HCEC 1CT (cell line): Measurements from ENCODE around the gene RANBP9.

Experiments used
- DNase-seq: peaks from one replicate; pipeline ENCODE4 v3.0.0-alpha.2; 2017

The RANBP9 gene

DNA sequence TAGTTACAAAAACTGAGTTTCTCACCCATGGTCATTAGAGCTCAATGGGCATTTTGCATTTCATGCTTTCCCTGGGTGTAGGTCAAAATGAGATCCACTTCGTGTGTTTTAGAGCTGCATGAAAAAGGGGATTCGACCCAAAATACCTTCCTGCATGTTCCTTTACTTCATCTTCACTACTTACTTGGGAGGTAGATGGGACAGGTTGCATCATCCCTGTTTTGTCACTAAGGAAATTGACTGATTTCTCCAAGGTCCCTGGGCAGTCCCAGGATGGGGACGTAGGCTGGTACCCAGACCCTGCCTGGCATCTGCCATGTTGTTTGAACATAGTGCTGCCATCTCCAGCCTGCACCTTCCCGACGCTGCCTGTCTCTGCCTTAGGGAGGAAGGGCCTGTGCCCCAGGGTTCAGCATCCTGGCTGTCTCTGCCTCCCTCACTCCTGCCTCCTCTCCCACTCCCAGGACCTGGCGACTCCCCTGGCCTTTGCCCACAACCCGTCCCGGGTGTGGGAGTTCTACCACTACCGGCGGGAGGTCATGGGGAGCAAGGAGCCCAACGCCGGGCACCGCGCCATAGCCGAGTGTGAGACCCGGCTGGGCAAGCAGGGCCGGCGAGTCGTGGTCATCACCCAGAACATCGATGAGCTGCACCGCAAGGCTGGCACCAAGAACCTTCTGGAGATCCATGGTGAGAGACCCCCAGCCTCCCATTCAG, 120.3 kb downstream of the RANBP9 start:
- DNase-seq: no peak

DNA sequence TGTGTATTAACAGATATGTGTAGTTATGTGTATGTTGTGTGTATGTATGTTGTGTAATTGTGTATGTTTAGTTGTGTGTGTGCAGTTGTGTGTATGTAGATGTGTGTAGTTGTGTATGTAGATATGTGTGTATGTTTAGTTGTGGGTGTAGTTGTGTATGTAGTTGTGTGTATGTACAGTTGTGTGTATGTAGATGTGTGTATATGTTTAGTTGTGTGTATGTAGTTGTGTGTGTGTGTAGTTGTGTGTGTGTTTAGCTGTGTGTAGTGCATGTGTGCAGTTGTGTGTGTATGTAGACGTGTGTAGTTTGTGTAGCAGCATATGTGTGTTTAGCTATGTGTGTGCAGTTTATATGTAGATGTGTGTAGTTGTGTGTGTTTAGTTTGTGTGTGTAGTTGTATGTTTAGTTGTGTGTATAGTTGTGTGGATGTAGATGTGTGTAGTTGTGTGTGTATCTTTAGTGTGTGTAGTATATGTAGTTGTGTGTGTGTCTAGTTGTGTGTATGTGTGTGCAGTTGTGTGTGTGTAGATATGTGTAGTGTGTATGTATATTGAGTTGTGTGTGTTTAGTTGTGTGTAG, 121.0 kb downstream of the RANBP9 start:
- DNase-seq: no peak

DNA sequence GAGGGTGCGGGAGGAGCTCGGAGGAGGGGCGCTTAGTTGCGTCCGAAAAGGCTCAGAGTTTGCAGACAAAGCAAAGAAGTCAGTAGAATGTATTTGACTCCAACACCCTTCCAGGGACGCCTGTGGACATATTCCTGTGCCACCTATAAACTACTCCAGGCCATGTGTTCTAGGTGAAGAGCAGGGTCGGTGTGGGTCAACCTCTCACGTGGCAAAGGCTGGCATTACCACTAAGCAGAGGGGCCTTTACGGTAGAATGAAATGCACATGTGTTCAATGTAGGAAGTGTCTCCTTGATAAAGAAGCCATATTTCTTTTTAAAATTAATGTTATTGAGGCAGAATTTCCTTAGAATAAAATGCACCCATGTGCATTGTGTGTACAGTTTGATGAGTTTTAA, 121.8 kb downstream of the RANBP9 start:
- DNase-seq: no peak

DNA sequence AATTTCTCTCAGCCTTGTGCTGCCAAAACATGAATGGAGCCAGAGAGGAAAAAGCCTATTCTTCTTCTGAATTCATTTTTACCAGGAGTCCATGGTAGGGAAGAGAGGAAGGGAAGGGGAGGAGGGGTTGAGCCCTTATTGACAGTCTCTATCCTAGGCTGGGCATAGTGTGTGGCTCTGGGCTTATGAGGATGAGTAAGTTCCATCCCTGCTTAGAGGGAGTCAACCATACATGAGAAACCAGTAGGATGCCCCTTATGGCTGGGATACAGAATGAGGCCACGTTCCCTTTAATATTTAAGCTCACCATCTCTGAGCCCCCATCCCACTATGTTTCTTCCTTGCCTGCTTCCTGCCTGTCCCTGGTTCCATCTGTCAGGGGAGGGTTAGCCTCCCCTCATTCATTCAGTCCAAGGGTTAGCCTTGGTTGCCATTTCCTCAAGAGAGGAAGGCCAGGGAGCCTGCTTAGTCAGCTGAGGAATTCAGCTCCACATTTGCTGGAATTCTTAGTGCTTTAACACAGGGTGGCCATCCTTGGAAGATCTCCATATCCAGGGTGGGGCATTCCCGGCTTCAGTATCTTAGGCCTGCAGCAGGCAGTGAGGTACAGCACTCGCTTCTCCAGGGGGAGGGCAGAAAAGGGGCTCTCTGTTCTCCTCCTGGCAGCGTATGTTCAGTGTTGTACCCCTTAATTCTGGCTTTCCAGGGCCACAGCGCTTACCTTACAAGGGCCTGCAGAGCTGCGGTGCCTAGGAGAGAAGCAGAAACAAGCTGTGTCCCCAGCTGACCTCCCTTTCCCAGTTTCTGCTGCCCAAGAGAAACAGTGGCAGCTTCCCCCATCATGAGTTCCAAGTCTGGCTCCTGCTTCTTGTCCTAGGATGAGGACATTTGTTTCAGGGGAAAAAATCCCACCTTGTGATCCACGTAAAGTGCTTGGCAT, 124.8 kb downstream of the RANBP9 start:
- DNase-seq: no peak

DNA sequence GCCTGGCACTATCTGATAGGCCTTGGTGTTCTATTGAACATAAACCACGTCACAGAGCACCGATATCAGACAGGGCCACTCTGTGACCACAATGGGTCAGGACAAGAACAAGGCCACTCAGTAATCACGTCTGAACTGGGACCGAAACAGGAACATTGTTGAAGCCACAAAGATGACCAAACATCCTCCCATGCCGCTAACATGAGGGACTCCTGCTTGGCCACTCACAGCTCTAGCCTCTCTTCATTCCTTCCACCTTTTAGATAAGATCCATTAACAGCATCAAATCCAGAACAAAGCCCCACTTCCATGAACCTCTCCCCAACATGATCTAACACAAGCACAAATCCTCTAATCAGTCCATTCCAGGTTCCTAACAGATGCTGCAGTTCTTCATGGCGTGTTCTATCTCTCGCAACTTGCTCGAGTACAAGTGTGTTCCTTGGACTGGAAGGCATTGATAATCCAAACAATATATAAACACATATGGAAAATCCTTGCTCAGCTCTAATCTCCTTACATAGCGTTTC, 129.9 kb downstream of the RANBP9 start:
- DNase-seq: no peak

DNA sequence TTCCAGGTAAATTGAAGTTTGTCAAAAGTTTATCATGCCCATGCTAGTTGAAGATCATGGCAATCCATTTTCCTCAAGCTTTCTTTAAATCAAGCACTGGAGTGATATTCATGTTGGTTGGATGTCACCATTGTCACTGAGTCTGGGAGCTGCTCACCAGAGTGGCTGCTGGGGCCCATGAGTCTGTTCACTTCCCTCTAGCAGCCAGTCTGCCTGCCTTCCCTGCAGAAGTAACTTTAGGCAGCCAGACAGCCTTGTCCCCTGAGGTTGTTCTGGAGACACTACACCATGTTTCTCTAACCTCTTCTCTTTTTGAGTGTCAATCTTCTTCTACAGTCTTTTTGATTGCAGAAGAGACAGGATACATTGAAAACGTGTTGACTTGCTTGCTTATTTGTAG, 131.7 kb downstream of the RANBP9 start:
- DNase-seq: no peak

DNA sequence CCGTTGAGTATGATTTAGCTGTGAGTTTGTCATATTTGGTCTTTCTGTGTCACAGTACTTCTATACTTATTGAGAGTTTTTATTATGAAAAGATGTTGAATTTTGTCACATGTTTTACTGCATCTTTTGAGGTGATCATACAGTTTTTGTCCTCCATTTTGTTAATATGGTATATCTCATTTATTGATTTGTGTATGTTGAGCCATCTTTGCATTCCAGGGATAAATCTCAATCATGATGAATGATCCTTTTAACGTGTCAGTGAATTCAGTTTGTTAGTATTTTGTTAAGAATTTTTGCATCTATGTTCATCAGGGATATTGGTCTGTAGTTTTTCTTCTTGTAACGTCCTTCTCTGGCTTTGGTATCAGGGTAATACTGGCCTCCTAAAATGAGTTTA, 133.7 kb downstream of the RANBP9 start:
- DNase-seq: no peak

DNA sequence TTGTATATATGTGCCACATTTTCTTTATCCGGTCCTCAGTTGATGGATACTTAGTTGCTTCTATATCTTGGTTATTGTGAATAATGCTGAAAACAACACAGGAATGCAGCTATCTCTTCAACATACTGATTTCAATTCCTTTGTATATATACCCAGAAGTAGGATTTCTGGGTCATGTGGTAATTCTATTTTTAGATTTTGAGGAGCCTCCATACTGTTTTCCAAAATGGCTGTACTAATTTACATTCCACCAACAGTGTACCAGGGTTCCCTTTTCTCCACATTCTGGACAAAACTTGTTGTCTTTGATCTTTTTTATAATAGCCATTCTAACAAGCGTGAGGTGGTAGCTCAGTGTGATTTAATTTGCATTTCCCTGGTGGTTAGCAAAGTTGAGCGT, 135.6 kb downstream of the RANBP9 start:
- DNase-seq: no peak

DNA sequence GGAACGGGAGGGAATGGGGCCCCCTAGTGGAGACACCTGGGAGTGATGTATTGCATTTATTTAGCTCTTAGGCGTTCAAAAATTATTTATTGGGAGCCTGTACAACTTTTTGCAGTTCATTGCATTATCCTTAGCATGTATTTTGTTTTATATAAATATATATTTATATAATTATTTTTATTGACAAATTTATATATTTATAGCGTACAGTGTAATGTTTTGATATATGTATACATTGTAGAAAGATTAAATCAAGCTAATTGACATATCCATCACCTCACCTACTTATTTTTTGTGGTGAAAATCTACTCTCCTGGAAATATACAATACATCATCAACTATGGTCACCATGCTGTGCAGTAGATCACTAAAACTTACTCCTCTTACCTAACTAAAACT, 136.3 kb downstream of the RANBP9 start:
- DNase-seq: no peak

DNA sequence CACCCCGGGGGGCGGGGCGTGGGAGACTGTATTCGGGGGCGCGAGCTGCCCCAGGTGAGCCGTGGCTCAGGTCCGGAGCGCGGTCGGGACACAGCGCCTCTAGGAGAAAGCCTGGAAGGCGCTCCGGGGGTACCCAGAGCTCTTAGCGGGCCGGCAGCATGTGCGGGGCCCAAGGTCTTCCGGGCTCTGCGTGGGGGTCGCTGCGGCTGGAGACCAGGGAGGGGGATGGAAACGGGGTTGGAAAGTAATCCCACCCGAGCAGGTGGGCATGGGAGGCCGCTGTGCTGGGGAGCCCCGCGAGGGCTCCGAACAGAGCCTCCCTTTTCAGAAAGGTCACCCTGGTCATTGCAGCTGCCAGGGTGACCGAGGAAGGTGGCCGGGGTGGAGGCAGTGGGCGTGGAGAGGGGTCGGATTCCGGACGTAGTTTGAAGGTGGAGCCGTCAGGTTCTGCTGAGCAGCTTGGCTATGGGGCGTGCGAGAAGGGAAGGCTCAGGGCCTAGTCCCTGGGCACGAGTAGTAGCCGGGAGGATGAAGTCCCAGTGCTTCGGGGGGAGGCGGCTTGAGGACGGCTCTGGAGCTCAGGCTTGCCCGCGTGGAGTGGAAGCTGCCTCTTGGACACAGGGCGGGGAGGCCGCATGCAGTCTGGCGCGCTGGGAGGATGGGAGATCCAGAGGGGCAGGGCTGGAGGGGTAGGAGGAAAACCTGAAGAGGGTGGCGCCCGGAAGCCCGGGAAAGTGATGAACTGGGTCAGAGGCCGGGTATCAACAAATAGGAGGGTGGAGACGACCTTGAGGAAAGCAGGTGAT, 136.9 kb downstream of the RANBP9 start, which contains the start of gene SIRT5:
Gene SIRT5, plus strand, starts transcription at position 31 of the 806 bp plus-strand sequence. CDS start 9,510 bp downstream, outside the sequence.
- peak; percentile 80 for DNase-seq

DNA sequence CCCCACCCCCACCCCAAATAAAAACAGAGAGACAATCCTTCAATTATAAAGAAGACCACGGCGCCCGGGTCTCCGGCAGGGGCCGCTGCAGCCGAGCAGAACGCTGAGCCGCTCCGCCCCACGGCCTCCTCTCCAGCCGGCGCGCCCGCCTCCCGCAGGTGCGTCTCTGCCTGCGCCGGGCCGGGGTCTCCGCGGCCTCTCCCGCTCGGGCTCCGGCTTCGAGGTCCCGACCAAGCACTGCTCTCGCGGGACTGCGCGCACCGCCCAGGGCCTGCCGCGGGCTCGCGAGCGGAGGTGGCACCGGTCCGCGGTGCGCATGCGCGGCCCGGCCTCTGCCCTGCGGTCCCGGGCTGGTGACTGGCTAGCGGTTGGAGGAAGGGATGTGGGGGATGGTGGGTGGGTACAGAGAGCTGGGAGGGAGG, 137.5 kb downstream of the RANBP9 start:
- peak; percentile 91 for DNase-seq

DNA sequence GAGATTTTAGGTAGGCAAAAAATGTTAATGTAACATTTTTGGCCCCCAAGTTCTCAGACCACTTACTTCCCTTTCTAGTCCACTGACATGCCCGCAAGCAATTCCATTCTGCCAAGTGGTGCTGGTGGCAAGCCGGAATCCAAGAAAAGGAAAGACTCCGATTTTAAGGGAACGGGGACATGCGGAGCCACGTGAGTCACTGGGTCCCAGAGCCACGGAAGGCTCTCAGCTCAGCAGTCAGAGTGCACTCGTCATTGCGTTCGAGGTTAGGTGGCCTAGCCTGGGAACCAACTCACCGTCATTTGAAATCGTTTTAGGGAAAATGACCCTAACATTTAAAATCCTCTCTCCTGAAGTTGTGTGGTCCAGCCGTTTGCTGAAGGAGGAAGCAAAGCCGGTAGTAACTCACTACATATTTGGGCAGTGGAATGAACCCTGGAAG, 137.9 kb downstream of the RANBP9 start:
- peak; percentile 28 for DNase-seq

DNA sequence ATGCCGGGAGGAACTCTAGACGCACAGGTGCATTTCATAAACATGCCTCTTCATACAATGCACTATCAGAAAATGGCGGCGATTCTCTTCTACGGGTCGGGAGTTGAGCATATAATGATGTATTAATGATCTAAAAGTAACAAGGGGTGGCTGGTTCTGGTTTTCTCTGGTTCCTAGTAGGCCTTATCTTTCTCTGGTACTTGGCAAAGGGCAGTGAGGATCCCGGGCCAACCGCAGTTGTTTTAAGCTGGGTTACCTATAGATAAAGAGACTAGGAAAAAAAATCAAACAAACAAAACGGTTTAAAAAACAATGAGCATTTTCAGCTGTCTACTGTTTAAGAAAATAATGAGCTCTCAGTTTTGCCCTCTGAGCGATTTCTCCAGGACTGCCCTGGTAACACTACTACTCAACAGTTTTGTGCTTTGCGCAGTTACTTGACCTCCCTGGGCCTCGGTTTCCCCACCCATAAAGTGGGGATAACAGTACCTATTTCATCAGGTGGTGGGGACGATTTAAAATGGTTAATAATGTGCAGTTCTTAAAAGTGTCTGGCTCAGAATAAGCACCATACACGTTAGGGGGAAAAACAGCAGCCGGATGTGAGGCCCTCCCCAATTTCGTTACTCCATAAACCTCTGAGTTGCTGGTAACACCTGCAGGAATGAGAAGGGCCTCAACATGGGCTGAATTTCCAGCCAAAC, 138.5 kb downstream of the RANBP9 start:
- DNase-seq: no peak

DNA sequence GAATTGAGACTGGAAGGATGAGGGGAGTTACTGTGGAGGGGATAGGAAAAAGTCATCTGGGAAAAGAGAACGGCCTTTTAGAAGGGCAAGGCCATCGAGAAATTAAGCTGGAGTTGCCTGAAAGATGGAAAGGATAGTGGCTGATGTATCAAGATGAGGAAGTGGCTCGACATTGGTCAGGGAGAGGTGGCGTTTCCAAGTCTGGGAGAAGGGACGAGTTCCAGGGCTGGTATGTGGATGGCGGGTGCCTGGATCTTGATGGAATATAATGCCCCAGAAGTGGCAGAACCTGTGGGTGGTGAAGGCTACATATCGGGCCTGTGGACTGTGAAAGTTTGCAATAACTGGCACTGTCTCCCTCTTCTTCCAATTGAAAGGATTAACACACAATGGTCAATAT, 139.4 kb downstream of the RANBP9 start:
- DNase-seq: no peak
